Measurements from ENCODE around the gene TRIM42. TPM values are rescaled to one million over a fixed set of nuclear protein-coding genes. Genes with fewer than 3 reads are reported as not detected.

The TRIM42 gene
- not detected for polyA plus RNA-seq (ENCODE audit: insufficient read depth in 1 of 5, insufficient read length in 5 of 5, low replicate concordance in 1 of 5)
- long read RNA-seq, donor 1 = 0 reads
- long read RNA-seq, donor 2 = 0 reads
- long read RNA-seq, donor 3 = 0 reads
- long read RNA-seq, donor 4 = 0 reads
- long read RNA-seq, donor 5 = 0 reads
- long read RNA-seq, donor 6 = 0 reads
- long read RNA-seq, donor 7 = 0 reads
- long read RNA-seq, donor 8 = 0 reads

GRCh38 chr3:140677764-140678163 lies at the start of gene TRIM42:
TSS of gene TRIM42 (plus strand) at chr3:140678064. CDS start at chr3:140678230, 166 bp downstream.
- DNase-seq = no peak

GRCh38 chr3:140628606-140629005 lies 49.3 kb upstream of the TRIM42 start:
- no peak for DNase-seq

GRCh38 chr3:140629357-140630137 lies 48.3 kb upstream of the TRIM42 start:
- no peak for DNase-seq

DNA sequence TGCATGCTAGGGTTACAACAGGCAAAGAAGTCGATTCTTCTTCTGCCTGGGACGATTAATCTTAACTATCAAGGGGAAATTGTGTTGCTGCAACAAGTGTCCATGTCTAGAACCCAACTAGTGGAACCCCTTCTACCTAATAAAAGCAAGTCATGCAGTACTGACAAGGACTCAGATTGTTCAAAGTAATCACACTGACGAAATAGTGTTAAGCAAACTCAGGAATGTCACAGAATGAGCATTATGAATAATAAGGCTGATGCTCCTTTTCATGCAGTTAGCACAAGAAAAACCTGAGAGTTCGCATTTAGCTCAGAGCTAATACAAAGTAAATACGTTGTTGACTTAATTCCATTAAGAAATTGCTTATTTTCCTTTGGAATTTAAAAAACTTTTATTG lies 47.5 kb upstream of the TRIM42 start:
- DNase-seq = no peak

DNA sequence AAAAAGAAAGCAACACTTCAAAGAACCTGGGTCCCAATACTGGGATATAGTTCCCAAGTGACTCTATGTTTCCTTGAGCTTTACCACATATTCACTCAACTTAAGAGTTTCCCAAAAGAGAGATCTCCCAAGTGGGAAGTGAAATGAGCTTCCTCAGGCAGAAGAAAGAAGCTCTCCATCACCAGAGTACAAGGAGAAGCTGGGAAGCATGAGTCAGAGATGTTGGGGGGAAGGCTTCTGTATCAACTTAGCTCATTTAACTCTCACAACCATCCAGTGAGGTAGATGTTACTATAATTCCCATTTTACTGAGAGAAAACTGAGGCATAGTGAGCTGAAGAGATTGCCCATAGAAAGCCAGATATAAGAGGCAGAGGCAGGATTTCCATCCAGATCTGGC lies 47.0 kb upstream of the TRIM42 start:
- DNase-seq = no peak

GRCh38 chr3:140635276-140635675 lies 42.6 kb upstream of the TRIM42 start:
- DNase-seq = no peak

- DNase-seq = no peak
Observed at GRCh38 chr3:140636406-140637138, 41.3 kb upstream of the TRIM42 start.

- DNase-seq = no peak
Observed at GRCh38 chr3:140651287-140651686, 26.6 kb upstream of the TRIM42 start.

DNA sequence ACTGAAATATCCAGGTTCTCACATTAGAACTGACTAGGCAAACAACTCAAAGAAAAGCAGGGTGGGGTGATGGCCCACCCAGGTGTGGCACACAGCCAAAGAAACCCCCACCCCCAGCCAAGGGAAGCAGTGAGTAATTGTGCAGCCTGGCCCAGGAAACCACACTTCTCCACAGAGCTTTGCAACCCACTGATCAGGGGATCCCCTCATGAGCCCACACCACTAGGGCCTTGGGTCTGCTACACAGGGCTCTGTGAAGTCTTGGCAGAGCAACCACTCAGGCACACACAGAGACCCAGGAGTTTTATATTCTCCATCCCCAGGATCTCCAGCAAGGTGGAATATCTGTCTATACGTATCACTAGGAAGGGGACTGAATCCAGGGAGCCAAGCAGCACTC lies 22.2 kb upstream of the TRIM42 start:
- DNase-seq = no peak

DNA sequence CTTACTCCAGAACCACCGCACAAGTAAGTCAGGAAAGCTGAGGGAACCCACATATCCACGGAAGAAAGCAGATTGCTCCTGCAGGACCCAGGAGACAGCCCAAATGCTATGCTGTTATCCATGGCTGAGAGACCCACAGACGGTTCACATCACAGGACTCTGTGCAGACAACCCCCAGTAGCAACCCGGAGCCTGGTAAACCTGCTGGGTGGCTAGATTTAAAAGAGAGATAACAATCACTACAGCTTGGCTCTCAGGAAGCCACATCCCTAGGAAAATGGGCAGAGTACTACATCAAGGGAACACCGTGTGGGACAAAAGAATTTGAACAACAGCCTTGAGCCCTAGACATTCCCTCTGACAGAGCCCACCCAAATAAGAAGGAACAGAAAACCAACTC lies 13.8 kb upstream of the TRIM42 start:
- no peak for DNase-seq

- DNase-seq = no peak
Observed at GRCh38 chr3:140682586-140682985, 4.7 kb downstream of the TRIM42 start.

GRCh38 chr3:140686128-140686527 lies 8.3 kb downstream of the TRIM42 start:
- no peak for DNase-seq

DNA sequence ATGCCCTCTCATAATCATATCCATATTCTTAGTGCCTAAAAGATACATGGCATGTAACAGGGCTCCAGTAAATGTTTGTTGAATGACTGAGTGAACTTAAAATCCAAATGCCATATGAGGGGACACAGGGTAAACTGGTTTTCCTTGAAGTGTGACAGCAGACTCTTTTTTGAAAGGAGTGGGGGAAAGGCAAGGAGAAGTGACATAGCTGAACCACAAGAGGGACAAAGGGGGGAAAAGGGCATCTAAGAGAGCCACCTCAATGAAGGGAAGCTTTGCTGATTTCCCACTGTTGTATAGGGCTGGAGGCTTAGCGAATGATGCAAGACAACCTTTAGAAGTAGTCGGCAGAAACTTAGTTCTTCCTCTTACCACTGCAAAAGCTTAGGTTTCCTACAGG lies 9.1 kb downstream of the TRIM42 start:
- DNase-seq = no peak

DNA sequence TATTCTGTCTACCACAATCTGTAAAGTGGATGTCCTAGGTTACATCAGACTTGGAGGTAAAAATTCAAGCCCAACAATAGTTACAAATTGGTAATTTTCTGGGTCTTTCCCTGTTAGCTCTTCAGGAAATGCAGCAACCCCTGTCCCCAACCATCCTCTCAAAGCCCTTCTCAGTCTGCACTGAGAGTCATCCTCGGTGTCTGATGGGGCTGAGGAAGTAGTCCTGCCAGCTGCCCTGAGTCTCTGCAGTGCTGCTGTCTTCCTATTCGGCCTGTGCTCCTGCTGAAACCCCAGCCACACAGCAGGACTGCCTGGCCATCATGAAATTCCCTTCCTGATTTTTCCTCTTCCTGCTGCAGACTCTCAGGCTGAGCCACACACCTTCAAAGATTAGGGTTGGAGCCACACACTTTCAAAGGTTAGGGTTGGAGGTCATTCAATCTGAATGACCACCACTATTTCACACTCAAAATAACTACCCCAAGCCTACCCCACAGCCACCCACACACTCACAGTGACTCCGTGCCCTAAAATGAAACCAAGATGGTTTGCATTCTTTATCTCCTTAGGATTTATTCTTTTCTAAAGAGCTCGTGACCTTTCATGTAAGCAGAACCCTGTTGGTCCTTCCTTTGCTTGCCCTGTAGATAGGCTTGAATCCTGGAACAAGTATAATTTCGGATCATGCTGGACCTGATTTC lies 17.6 kb downstream of the TRIM42 start:
- no peak for DNase-seq

- no peak for DNase-seq
Observed at GRCh38 chr3:140699516-140700231, 21.8 kb downstream of the TRIM42 start.

GRCh38 chr3:140702281-140702680 lies 24.4 kb downstream of the TRIM42 start:
- no peak for DNase-seq

DNA sequence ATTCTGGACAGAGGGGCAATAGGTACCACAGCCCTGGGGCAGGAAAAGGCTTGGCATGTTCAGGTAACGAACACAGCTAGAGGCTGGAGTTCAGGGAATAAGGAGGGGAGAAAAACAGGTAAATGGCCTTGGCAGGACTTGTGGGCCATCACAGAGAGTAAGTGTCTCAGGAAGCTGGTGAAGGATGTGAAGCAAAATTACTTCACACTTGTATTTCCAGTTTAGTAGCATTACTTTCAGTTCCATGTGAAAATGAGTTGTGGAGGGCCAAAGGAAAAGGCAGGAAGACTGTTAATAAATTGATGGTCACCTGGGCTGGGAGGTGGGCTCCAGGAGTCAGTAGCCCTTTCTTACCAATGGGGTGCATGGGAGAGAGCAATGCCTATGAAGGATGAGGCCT lies 25.6 kb downstream of the TRIM42 start:
- DNase-seq = no peak

DNA sequence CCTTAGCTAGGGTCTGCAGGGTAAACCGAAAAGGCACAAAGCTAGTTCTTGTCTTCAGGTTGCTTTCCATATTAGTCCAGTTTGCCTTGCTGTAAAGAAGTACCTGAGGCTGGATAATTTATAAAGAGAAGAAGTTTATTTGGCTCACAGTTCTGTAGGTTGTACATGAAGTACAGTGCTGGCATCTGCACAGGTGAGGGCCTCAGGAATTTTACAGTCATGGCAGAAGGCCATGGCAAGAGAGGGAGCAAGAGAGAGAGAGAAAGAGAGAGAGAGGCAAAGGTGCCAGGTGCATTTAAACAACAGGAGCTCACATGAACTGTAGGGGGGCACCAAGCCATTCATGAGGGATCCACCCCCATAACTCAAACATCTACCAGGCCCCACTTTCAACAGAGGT lies 26.9 kb downstream of the TRIM42 start:
- DNase-seq = no peak

DNA sequence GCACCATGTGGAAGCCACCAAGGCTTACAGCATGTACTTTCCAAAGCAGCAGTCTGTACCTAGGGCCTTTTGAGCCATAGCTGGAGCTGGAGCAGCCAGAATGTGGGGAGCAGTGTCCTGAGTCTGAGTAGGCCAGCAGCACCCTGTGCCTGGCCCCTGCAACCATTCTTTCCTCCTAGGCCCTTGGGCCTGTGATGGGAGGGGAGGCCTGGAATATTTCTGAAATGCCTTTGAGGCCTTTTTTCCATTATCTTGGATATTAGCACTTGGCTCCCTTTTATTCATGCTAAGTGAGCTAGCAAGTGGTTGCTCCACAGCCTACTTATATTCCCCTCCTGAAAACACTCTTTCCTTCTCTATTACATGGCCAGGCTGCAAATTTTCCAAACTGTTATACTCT lies 28.1 kb downstream of the TRIM42 start:
- DNase-seq = no peak

DNA sequence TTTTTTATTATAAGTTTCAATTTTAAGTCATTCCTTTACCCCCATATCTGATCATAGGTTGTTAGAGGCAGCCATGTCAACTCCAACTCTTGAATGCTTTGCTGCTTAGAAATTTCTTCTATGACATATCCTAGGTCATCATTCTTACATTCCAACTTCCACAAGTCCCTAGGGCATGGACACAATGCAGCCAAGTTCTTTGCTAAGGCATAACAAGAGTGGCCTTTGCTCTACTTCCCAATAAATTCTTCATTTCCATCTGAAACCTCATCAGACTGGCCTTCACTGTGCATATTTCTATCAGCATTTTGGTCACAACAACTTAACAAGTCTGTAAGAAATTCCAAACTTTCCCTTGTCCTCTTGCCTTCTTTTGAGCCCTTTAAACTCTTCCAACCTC lies 28.5 kb downstream of the TRIM42 start:
- no peak for DNase-seq

- no peak for DNase-seq
Observed at GRCh38 chr3:140708815-140709214, 31.0 kb downstream of the TRIM42 start.

DNA sequence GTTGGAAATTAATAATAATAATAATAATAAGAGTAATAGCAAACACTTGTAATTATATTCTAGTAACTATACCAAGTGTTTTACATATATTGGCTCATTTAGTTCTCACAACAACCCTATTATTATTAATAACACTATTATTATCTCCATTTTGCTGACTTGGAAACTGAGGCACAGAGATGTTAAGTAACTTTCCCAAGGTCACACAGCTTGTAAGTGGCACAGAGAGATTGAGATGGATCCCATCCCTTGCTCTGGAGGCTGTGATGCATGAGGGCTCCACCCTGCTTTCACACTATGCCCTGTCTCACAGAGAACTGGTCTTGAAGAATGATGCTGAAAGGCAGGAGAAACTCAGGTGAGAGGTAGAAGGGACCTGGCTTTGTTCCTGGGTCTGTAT lies 31.9 kb downstream of the TRIM42 start:
- no peak for DNase-seq
